Smooth muscle cell (in vitro differentiated cells): Measurements from ENCODE around the gene SORCS2. TPM values are rescaled to one million over a fixed set of nuclear protein-coding genes. Genes with fewer than 3 reads are reported as not detected.

Source experiments
- DNase-seq: peaks from one replicate; lab custom pipeline; 2025; ENCODE audit not compliant: unreplicated experiment; lab: John Stamatoyannopoulos, UW
- H2AFZ ChIP-seq: fragments of 200-600 bp; sonication (generic); 2 replicates; pipeline ENCODE4 v1.6.0; 2016; ENCODE audit warnings: antibody characterized with exemption, low read depth, mild to moderate bottlenecking
- H3F3A ChIP-seq: fragments of 200-600 bp; sonication (generic); 2 replicates; pipeline ENCODE4 v1.6.0; 2017; ENCODE audit warnings: antibody characterized with exemption, low read depth
- H3K27ac ChIP-seq: fragments of 200-600 bp; sonication (generic); 2 replicates; pipeline ENCODE4 v1.5.1; 2016; ENCODE audit warnings: low read depth, mild to moderate bottlenecking
- H3K27me3 ChIP-seq: fragments of 200-600 bp; sonication (generic); 2 replicates; pipeline ENCODE4 v1.6.1; 2016; ENCODE audit warnings: low read depth, mild to moderate bottlenecking
- H3K36me3 ChIP-seq: fragments of 200-600 bp; sonication (generic); 2 replicates; pipeline ENCODE4 v1.5.1; 2016; ENCODE audit warnings: low read depth
- H3K4me1 ChIP-seq: fragments of 200-600 bp; sonication (generic); 2 replicates; pipeline ENCODE4 v1.5.1; 2016; ENCODE audit warnings: low read depth
- H3K4me2 ChIP-seq: fragments of 200-600 bp; sonication (generic); 2 replicates; pipeline ENCODE4 v1.6.0; 2016; ENCODE audit warnings: mild to moderate bottlenecking
- H3K4me3 ChIP-seq: fragments of 200-600 bp; sonication (generic); 2 replicates; pipeline ENCODE4 v1.5.1; 2016; ENCODE audit warnings: mild to moderate bottlenecking
- H3K79me2 ChIP-seq: fragments of 200-600 bp; sonication (generic); 2 replicates; pipeline ENCODE4 v1.6.0; 2016; ENCODE audit warnings: low read depth, mild to moderate bottlenecking
- H3K9ac ChIP-seq: fragments of 200-600 bp; sonication (generic); 2 replicates; pipeline ENCODE4 v1.6.0; 2016; ENCODE audit warnings: low read depth
- H3K9me3 ChIP-seq: fragments of 200-600 bp; sonication (generic); replicated peaks from 2 replicates; pipeline ENCODE4 v1.5.1; 2016; ENCODE audit warnings: low read depth
- H4K20me1 ChIP-seq: fragments of 200-600 bp; sonication (generic); 2 replicates; pipeline ENCODE4 v1.6.0; 2016; ENCODE audit warnings: low read depth
- CTCF ChIP-seq: fragments of 200-600 bp; sonication (generic); IDR thresholded peaks from 2 replicates; pipeline ENCODE4 v1.5.1; 2017; ENCODE audit warnings: borderline replicate concordance, mild to moderate bottlenecking, antibody characterized with exemption; ENCODE audit not compliant: insufficient read depth, poor library complexity, severe bottlenecking
- WGBS: methylation state at CpG from one replicate; pipeline ENCODE4 v1.1.7; 2016; ENCODE audit warnings: low lambda C conversion rate; 5-methylcytosine and 5-hydroxymethylcytosine counted together
- polyA plus RNA-seq: library from polyadenylated mRNA; unstranded; fragments of >200 nt; fragmentation: Nextera tagmentation; extraction: Ambion mirVana; gene quantifications from 2 replicates; pipeline ENCODE4 v1.2.1, GENCODE V29; 2016
- total RNA-seq: library from RNA; depleted of rRNA; stranded (reverse); fragments of >200 nt; gene quantifications from 2 replicates; pipeline ENCODE4 v1.2.3, GENCODE V29; 2014

The SORCS2 gene
- total and polyA plus RNA-seq, 2 experiments from 2014 or later, result 5.2 to 9.3 TPM

- Histone ChIP-seq H3K36me3 (no peaks in the 10 kb centered on the region), H3K27ac (no peak overlapping the region), H3F3A (no peaks in the 10 kb centered on the region), H4K20me1 (no peaks in the 10 kb centered on the region), H3K4me2 (no peak overlapping the region), H3K9ac (no peak overlapping the region), H3K27me3 (no peaks in the 10 kb centered on the region), H3K4me1 (no peaks in the 10 kb centered on the region), H2AFZ (no peak overlapping the region), H3K9me3 (no peaks in the 10 kb centered on the region), H3K79me2 (no peaks in the 10 kb centered on the region), H3K4me3 (no peak overlapping the region)
- no peak for TF ChIP-seq CTCF
- no peak for DNase-seq
- 89% methylated on average over 3 of the region's 3 CpGs for WGBS
These were observed 26.1 kb upstream of the SORCS2 start for GRCh38 chr4:7166237-7166636.

GRCh38 chr4:7166981-7167700 is 25.2 kb upstream of the SORCS2 start:
- H3K9me3 ChIP-seq, result no peaks in the 10 kb centered on the region
- DNase-seq, result no peak
- 86% methylated on average over 17 of the region's 17 CpGs for WGBS
- no peaks in the 10 kb centered on the region for H3K27me3 ChIP-seq
- no peaks in the 10 kb centered on the region for H4K20me1 ChIP-seq
- no peak overlapping the region for H3K4me3 ChIP-seq
- H3F3A ChIP-seq, result no peaks in the 10 kb centered on the region
- H3K27ac ChIP-seq, result no peak overlapping the region
- no peak overlapping the region for H2AFZ ChIP-seq
- H3K4me1 ChIP-seq, result no peaks in the 10 kb centered on the region
- no peak for TF ChIP-seq CTCF
- H3K9ac ChIP-seq, result no peak overlapping the region
- H3K4me2 ChIP-seq, result no peak overlapping the region
- no peaks in the 10 kb centered on the region for H3K36me3 ChIP-seq
- H3K79me2 ChIP-seq, result no peaks in the 10 kb centered on the region

- H3K4me1 ChIP-seq, result no peaks in the 10 kb centered on the region
These were observed 24.6 kb upstream of the SORCS2 start for GRCh38 chr4:7167706-7168105.

More at GRCh38 chr4:7167706-7168105, 24.6 kb upstream of the SORCS2 start:
- H4K20me1 ChIP-seq, result no peaks in the 10 kb centered on the region
- no peaks in the 10 kb centered on the region for H3K79me2 ChIP-seq
- 94% methylated on average over 4 of the region's 4 CpGs for WGBS
- H3K4me3 ChIP-seq, result no peak overlapping the region
- no peak overlapping the region for H3K9ac ChIP-seq
- no peaks in the 10 kb centered on the region for H3K36me3 ChIP-seq
- no peak overlapping the region for H2AFZ ChIP-seq
- no peak for TF ChIP-seq CTCF
- no peaks in the 10 kb centered on the region for H3K27me3 ChIP-seq
- H3F3A ChIP-seq, result no peaks in the 10 kb centered on the region
- DNase-seq, result no peak
- no peaks in the 10 kb centered on the region for H3K9me3 ChIP-seq
- H3K4me2 ChIP-seq, result no peak overlapping the region
- no peak overlapping the region for H3K27ac ChIP-seq
